ENCODE results near the gene TMC4. TPM values are rescaled to one million over a fixed set of nuclear protein-coding genes. Genes with fewer than 3 reads are reported as not detected.
"Not testable (repeated sequence)": the region's sequence is repeated elsewhere in the genome, so short reads cannot be mapped to it uniquely, and the experiment has no call there.

The TMC4 gene
- total and polyA plus RNA-seq, 2 donors from 2014 or later, result 64.6 to 98.9 TPM

DNA sequence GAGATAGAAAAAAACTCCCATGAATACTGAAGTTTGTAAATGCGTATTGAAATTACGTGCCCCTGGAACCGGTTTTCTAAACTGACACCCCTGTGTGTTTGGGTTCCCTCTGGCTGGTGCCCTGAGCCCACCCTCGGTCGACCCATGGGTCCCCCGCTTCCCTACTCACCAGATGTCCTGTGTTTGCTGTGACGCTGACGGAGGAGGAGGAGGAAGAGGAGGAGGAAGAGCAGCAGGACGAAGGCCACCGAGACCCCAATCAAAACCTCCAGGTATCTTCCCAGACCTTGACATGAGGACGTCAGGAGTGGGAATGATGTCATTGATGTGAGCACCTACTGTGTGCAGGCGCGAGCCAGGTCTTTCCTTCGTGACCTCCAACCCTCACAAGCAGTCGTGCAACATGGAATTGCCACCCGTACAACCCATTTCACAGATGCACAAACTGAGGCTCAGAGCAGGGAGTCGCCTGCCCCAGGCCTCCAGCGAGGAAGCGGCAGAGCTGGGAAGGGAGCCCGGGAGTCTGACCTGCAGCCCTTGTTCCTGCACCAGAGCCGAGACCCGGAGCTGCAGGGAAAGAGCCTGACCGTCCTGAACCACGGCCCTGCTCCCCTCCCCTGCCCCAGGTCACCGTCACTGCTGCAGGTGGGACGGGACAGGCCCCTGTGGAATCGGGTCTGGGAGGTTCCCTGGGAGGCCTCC lies 46.2 kb upstream of the TMC4 start:
- no peak overlapping the region for H3K9ac ChIP-seq (ENCODE audit: low read length in 3 of 3)
- H3K4me1 ChIP-seq (ENCODE audit: control insufficient read depth in 2 of 3, insufficient read depth in 2 of 3, low read depth in 1 of 3, low read length in 3 of 3), result no peaks in the 10 kb centered on the region
- H3K27me3 ChIP-seq (ENCODE audit: control insufficient read depth, insufficient read depth, low read length), result no peaks in the 10 kb centered on the region
- H3K36me3 ChIP-seq (ENCODE audit: control insufficient read depth in 2 of 3, insufficient read depth in 3 of 3, low read length in 3 of 3), result no peaks in the 10 kb centered on the region
- FAIRE-seq, result no peak
- TF ChIP-seq, protein P1, sequence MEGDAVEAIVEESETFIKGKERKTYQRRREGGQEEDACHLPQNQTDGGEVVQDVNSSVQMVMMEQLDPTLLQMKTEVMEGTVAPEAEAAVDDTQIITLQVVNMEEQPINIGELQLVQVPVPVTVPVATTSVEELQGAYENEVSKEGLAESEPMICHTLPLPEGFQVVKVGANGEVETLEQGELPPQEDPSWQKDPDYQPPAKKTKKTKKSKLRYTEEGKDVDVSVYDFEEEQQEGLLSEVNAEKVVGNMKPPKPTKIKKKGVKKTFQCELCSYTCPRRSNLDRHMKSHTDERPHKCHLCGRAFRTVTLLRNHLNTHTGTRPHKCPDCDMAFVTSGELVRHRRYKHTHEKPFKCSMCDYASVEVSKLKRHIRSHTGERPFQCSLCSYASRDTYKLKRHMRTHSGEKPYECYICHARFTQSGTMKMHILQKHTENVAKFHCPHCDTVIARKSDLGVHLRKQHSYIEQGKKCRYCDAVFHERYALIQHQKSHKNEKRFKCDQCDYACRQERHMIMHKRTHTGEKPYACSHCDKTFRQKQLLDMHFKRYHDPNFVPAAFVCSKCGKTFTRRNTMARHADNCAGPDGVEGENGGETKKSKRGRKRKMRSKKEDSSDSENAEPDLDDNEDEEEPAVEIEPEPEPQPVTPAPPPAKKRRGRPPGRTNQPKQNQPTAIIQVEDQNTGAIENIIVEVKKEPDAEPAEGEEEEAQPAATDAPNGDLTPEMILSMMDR (IDR thresholded peaks at IDR 0.05; ENCODE audit: borderline replicate concordance, extremely low read depth, insufficient read depth), result no peak
- intact Hi-C loops (cut with DNase I), result no loop called here
- H3K4me3 ChIP-seq (ENCODE audit: low read length in 3 of 3), result no peak overlapping the region
- DNase-seq, result peak in 1 of 5 donors; percentile 47
- no peaks in the 10 kb centered on the region for H3K9me3 ChIP-seq (ENCODE audit: control insufficient read depth in 2 of 3, insufficient read depth in 1 of 3, low read length in 3 of 3)
- no peak overlapping the region for H3K27ac ChIP-seq (ENCODE audit: low read depth in 2 of 2, low read length in 2 of 2)

DNA sequence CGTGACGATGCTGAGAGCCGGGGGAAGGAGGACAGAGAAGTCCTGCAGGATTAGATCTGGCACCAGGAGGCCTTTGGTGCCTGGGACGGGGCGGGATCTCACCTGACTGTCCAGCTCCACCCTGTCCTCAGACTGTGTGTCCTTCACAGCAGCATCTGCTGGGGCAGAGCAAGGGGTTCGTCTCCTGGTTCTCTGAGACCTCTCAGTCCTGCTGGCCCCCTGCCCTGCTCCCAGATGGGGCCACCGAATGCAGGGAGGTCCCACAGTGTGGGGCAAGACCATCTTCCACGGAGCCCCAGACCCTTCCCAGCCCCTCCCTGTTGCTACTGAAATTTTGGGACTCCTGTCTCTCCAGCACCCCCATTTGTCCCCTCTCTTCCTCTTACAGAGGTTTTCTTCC lies 45.3 kb upstream of the TMC4 start:
- no peaks in the 10 kb centered on the region for H3K36me3 ChIP-seq (ENCODE audit: control insufficient read depth in 2 of 3, insufficient read depth in 3 of 3, low read length in 3 of 3)
- FAIRE-seq, result no peak
- no peak overlapping the region for H3K4me3 ChIP-seq (ENCODE audit: low read length in 3 of 3)
- H3K9ac ChIP-seq (ENCODE audit: low read length in 3 of 3), result no peak overlapping the region
- TF ChIP-seq, protein P1 (IDR thresholded peaks at IDR 0.05; ENCODE audit: borderline replicate concordance, extremely low read depth, insufficient read depth), result no peak
- intact Hi-C loops (cut with DNase I), result no loop called here
- H3K27me3 ChIP-seq (ENCODE audit: control insufficient read depth, insufficient read depth, low read length), result no peaks in the 10 kb centered on the region
- no peaks in the 10 kb centered on the region for H3K4me1 ChIP-seq (ENCODE audit: control insufficient read depth in 2 of 3, insufficient read depth in 2 of 3, low read depth in 1 of 3, low read length in 3 of 3)
- H3K9me3 ChIP-seq (ENCODE audit: control insufficient read depth in 2 of 3, insufficient read depth in 1 of 3, low read length in 3 of 3), result no peaks in the 10 kb centered on the region
- peak in 1 of 5 donors; percentile 39 for DNase-seq
- H3K27ac ChIP-seq (ENCODE audit: low read depth in 2 of 2, low read length in 2 of 2), result no peak overlapping the region

DNA sequence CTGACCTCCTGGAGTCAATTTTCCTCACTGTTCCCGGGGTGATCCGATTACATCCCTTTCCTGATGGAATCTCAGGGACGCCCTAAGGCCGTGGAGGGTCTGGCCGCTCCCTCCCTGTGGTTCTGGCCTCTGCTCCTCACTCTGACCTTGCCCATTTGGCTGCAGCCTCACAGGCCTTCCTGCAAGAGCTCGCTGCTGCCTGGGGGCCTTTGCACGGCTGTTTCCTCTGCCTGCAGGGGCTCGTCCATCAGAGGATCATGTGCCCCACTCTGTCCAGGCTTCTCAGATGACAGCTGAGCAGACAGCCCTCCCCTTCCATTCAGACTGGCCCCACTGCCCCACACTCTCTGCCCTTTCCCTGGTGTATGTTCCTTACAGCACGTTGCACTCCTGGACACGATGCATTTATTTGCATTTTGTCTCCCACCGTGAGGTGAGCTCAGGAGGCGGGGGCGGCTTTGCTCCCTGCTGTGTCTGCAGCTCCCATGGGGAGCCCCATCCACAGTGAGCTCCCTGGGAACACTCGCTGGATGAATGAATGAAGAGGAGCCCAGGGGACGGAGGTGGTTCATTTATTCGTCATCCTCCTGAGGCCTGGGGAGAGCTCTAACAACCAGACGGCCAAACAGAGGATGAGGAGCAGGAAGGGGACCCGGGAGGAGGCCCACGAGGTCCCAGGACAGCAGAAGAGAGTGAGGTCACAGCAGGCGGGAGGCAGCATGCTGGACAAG lies 44.7 kb upstream of the TMC4 start:
- H3K36me3 ChIP-seq (ENCODE audit: control insufficient read depth in 2 of 3, insufficient read depth in 3 of 3, low read length in 3 of 3); H3K4me1 ChIP-seq (ENCODE audit: control insufficient read depth in 2 of 3, insufficient read depth in 2 of 3, low read depth in 1 of 3, low read length in 3 of 3); H3K27me3 ChIP-seq (ENCODE audit: control insufficient read depth, insufficient read depth, low read length); H3K9me3 ChIP-seq (ENCODE audit: control insufficient read depth in 2 of 3, insufficient read depth in 1 of 3, low read length in 3 of 3); intact Hi-C loops (cut with DNase I); H3K27ac ChIP-seq (ENCODE audit: low read depth in 2 of 2, low read length in 2 of 2); FAIRE-seq; H3K9ac ChIP-seq (ENCODE audit: low read length in 3 of 3); H3K4me3 ChIP-seq (ENCODE audit: low read length in 3 of 3): not testable (repeated sequence)
- DNase-seq, result peak in 3 of 5 donors; percentile 25 to 42 (median 36)

DNA sequence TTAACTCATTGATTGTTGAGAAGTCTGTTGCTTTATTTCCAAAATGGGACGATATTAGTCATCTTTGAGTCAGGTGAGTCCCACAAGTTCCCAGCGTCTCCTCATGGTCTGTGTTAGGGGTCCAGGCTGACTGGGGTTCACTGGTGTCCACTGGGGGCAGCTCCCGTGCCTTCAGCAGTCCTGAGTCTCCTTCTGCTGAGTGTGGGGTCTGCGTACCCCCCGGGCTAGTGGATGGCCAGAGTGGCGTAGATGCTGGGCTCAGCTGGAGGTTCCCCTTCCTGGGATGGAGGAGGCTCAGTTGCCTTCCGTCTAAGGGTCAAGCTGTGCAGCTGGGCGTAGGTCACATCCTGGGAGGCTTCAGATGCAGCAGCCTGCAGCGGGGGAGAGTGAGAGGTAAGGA lies 43.9 kb upstream of the TMC4 start:
- no peak overlapping the region for H3K9ac ChIP-seq (ENCODE audit: low read length in 3 of 3)
- H3K9me3 ChIP-seq (ENCODE audit: control insufficient read depth in 2 of 3, insufficient read depth in 1 of 3, low read length in 3 of 3), result no peaks in the 10 kb centered on the region
- DNase-seq (peak in 2 of 5 donors; percentile 13 to 34), FAIRE-seq (no peak)
- no peaks in the 10 kb centered on the region for H3K27me3 ChIP-seq (ENCODE audit: control insufficient read depth, insufficient read depth, low read length)
- H3K36me3 ChIP-seq (ENCODE audit: control insufficient read depth in 2 of 3, insufficient read depth in 3 of 3, low read length in 3 of 3), result no peaks in the 10 kb centered on the region
- no peak overlapping the region for H3K4me3 ChIP-seq (ENCODE audit: low read length in 3 of 3)
- intact Hi-C loops (cut with DNase I), result no loop called here
- TF ChIP-seq, protein P1 (IDR thresholded peaks at IDR 0.05; ENCODE audit: borderline replicate concordance, extremely low read depth, insufficient read depth), result no peak
- H3K27ac ChIP-seq (ENCODE audit: low read depth in 2 of 2, low read length in 2 of 2), result no peak overlapping the region
- no peaks in the 10 kb centered on the region for H3K4me1 ChIP-seq (ENCODE audit: control insufficient read depth in 2 of 3, insufficient read depth in 2 of 3, low read depth in 1 of 3, low read length in 3 of 3)

DNA sequence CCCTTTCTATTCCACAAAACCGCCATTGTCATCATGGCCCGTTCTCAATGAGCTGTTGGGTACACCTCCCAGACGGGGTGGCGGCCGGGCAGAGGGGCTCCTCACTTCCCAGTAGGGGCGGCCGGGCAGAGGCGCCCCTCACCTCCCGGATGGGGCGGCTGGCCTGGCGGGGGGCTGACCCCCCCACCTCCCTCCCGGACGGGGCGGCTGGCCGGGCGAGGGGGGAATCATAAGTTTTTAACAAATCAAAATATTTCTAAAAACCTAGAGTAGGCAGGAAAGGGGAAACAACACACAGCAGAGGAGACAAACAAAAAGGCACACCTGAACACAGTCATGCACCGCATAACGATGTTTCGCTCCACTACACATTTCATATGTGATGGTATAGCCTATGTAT lies 41.8 kb upstream of the TMC4 start:
- DNase-seq; H3K36me3 ChIP-seq (ENCODE audit: control insufficient read depth in 2 of 3, insufficient read depth in 3 of 3, low read length in 3 of 3); H3K9me3 ChIP-seq (ENCODE audit: control insufficient read depth in 2 of 3, insufficient read depth in 1 of 3, low read length in 3 of 3); H3K9ac ChIP-seq (ENCODE audit: low read length in 3 of 3); H3K4me3 ChIP-seq (ENCODE audit: low read length in 3 of 3); FAIRE-seq; intact Hi-C loops (cut with DNase I); H3K27ac ChIP-seq (ENCODE audit: low read depth in 2 of 2, low read length in 2 of 2); H3K27me3 ChIP-seq (ENCODE audit: control insufficient read depth, insufficient read depth, low read length): not testable (repeated sequence)
- peaks cover 5 to 12% (median 6%) of the 10 kb centered on the region in 3 donors for H3K4me1 ChIP-seq (ENCODE audit: control insufficient read depth in 2 of 3, insufficient read depth in 2 of 3, low read depth in 1 of 3, low read length in 3 of 3)

DNA sequence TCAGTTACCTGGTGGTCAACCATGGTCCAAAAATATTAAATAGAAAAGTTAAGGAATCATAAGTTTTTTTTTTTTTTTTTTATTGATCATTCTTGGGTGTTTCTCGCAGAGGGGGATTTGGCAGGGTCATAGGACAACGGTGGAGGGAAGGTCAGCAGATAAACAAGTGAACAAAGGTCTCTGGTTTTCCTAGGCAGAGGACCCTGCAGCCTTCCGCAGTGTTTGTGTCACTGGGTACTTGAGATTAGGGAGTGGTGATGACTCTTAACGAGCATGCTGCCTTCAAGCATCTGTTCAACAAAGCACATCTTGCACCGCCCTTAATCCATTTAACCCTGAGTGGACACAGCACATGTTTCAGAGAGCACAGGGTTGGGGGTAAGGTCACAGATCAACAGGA lies 41.3 kb upstream of the TMC4 start:
- DNase-seq; H3K27ac ChIP-seq (ENCODE audit: low read depth in 2 of 2, low read length in 2 of 2); H3K36me3 ChIP-seq (ENCODE audit: control insufficient read depth in 2 of 3, insufficient read depth in 3 of 3, low read length in 3 of 3); H3K9ac ChIP-seq (ENCODE audit: low read length in 3 of 3); H3K4me3 ChIP-seq (ENCODE audit: low read length in 3 of 3); FAIRE-seq; H3K27me3 ChIP-seq (ENCODE audit: control insufficient read depth, insufficient read depth, low read length); H3K9me3 ChIP-seq (ENCODE audit: control insufficient read depth in 2 of 3, insufficient read depth in 1 of 3, low read length in 3 of 3); intact Hi-C loops (cut with DNase I): not testable (repeated sequence)
- peaks cover 6 to 17% (median 10%) of the 10 kb centered on the region in 3 donors for H3K4me1 ChIP-seq (ENCODE audit: control insufficient read depth in 2 of 3, insufficient read depth in 2 of 3, low read depth in 1 of 3, low read length in 3 of 3)
